ENCODE results near the gene SYNRG. TPM values are rescaled to one million over a fixed set of nuclear protein-coding genes. Genes with fewer than 3 reads are reported as not detected.

The SYNRG gene
- total and polyA plus RNA-seq, 4 donors = 6.5 to 20.5 (median 15.9) TPM

DNA sequence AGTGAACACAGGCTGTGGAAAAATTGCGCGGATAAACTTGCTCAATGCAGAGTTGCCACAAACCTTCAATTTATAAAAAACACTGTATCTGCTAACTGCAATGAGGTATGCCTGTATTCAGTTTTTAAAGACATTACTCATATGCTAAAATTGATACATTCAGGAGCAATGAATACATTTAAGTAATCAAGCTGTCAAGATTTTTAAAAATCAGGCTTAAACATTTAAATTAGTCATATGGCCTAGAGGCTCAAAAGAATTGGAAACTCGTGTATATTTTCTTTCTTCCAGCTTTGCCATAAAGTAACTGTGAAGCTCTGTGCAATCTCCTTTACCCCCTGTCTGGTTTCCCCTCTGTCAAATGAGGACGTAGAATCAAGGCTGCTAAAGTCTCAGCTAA, 4.1 kb downstream of the SYNRG start:
- H3K9ac ChIP-seq (ENCODE audit: low read depth in 1 of 2, low read length in 2 of 2) = no peak overlapping the region
- peaks cover 0 to 6% (median 3%) of the 10 kb centered on the region in 4 donors for H3K36me3 ChIP-seq (ENCODE audit: control insufficient read depth in 4 of 4, insufficient read depth in 3 of 4, low read depth in 1 of 4, low read length in 3 of 4)
- no peak for DNase-seq (ENCODE audit: low spot score)
- no peak for TF ChIP-seq RXRA (IDR thresholded peaks at IDR 0.05)
- no peak for TF ChIP-seq HNF4G (IDR thresholded peaks at IDR 0.05)
- no peak for TF ChIP-seq NR2F2 (IDR thresholded peaks at IDR 0.05)
- TF ChIP-seq SP1 (IDR thresholded peaks at IDR 0.05) = no peak
- TF ChIP-seq, protein P1, sequence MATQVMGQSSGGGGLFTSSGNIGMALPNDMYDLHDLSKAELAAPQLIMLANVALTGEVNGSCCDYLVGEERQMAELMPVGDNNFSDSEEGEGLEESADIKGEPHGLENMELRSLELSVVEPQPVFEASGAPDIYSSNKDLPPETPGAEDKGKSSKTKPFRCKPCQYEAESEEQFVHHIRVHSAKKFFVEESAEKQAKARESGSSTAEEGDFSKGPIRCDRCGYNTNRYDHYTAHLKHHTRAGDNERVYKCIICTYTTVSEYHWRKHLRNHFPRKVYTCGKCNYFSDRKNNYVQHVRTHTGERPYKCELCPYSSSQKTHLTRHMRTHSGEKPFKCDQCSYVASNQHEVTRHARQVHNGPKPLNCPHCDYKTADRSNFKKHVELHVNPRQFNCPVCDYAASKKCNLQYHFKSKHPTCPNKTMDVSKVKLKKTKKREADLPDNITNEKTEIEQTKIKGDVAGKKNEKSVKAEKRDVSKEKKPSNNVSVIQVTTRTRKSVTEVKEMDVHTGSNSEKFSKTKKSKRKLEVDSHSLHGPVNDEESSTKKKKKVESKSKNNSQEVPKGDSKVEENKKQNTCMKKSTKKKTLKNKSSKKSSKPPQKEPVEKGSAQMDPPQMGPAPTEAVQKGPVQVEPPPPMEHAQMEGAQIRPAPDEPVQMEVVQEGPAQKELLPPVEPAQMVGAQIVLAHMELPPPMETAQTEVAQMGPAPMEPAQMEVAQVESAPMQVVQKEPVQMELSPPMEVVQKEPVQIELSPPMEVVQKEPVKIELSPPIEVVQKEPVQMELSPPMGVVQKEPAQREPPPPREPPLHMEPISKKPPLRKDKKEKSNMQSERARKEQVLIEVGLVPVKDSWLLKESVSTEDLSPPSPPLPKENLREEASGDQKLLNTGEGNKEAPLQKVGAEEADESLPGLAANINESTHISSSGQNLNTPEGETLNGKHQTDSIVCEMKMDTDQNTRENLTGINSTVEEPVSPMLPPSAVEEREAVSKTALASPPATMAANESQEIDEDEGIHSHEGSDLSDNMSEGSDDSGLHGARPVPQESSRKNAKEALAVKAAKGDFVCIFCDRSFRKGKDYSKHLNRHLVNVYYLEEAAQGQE (IDR thresholded peaks at IDR 0.05) = no peak
- TF ChIP-seq HNF4A (conservative IDR thresholded peaks at IDR 0.05) = no peak
- TF ChIP-seq, protein P2, sequence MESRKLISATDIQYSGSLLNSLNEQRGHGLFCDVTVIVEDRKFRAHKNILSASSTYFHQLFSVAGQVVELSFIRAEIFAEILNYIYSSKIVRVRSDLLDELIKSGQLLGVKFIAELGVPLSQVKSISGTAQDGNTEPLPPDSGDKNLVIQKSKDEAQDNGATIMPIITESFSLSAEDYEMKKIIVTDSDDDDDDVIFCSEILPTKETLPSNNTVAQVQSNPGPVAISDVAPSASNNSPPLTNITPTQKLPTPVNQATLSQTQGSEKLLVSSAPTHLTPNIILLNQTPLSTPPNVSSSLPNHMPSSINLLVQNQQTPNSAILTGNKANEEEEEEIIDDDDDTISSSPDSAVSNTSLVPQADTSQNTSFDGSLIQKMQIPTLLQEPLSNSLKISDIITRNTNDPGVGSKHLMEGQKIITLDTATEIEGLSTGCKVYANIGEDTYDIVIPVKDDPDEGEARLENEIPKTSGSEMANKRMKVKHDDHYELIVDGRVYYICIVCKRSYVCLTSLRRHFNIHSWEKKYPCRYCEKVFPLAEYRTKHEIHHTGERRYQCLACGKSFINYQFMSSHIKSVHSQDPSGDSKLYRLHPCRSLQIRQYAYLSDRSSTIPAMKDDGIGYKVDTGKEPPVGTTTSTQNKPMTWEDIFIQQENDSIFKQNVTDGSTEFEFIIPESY (IDR thresholded peaks at IDR 0.05) = no peak
- TF ChIP-seq ATF3 (IDR thresholded peaks at IDR 0.05) = no peak
- TF ChIP-seq TAF1 (conservative IDR thresholded peaks at IDR 0.05) = no peak
- TF ChIP-seq RAD21 (IDR thresholded peaks at IDR 0.05) = no peak
- TF ChIP-seq FOXA2 (IDR thresholded peaks at IDR 0.05) = no peak
- no peak for TF ChIP-seq YY1 (IDR thresholded peaks at IDR 0.05)
- TF ChIP-seq EGR1 (IDR thresholded peaks at IDR 0.05; ENCODE audit: low read depth in 2 of 2) = no peak
- peaks cover 4 to 12% (median 7%) of the 10 kb centered on the region in 4 donors for H3K4me1 ChIP-seq (ENCODE audit: control insufficient read depth in 4 of 4, insufficient read depth in 4 of 4, low read length in 3 of 4)
- no peaks in the 10 kb centered on the region for H3K27me3 ChIP-seq (ENCODE audit: control insufficient read depth in 4 of 4, insufficient read depth in 4 of 4, low read length in 3 of 4)
- H3K27ac ChIP-seq (ENCODE audit: low read depth in 1 of 2, low read length in 2 of 2) = no peak overlapping the region
- 86% methylated on average over 4 of the region's 4 CpGs for WGBS
- H3K4me3 ChIP-seq (ENCODE audit: low read depth in 1 of 3, low read length in 3 of 3) = no peak overlapping the region
- H3K9me3 ChIP-seq (ENCODE audit: control insufficient read depth in 4 of 4, low read length in 3 of 4) = no peaks in the 10 kb centered on the region

- Histone ChIP-seq H3K27me3 (ENCODE audit: control insufficient read depth in 4 of 4, insufficient read depth in 4 of 4, low read length in 3 of 4) (no peaks in the 10 kb centered on the region), H3K4me1 (ENCODE audit: control insufficient read depth in 4 of 4, insufficient read depth in 4 of 4, low read length in 3 of 4) (peaks cover 3 to 12% (median 7%) of the 10 kb centered on the region in 4 donors), H3K4me3 (ENCODE audit: low read depth in 1 of 3, low read length in 3 of 3) (no peak overlapping the region), H3K9ac (ENCODE audit: low read depth in 1 of 2, low read length in 2 of 2) (no peak overlapping the region), H3K36me3 (ENCODE audit: control insufficient read depth in 4 of 4, insufficient read depth in 3 of 4, low read depth in 1 of 4, low read length in 3 of 4) (peaks cover 0 to 6% (median 3%) of the 10 kb centered on the region in 4 donors), H3K9me3 (ENCODE audit: control insufficient read depth in 4 of 4, low read length in 3 of 4) (no peaks in the 10 kb centered on the region), H3K27ac (ENCODE audit: low read depth in 1 of 2, low read length in 2 of 2) (no peak overlapping the region)
- TF ChIP-seq CTCF (IDR thresholded peaks at IDR 0.05; ENCODE audit: low read depth, low read length, missing input control) (no peak), FOXA2 (IDR thresholded peaks at IDR 0.05) (no peak), FOXA1 (IDR thresholded peaks at IDR 0.05) (no peak), SP1 (IDR thresholded peaks at IDR 0.05) (no peak), RAD21 (IDR thresholded peaks at IDR 0.05) (no peak), YY1 (IDR thresholded peaks at IDR 0.05) (no peak)
- TF ChIP-seq, protein P3, sequence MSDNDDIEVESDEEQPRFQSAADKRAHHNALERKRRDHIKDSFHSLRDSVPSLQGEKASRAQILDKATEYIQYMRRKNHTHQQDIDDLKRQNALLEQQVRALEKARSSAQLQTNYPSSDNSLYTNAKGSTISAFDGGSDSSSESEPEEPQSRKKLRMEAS (IDR thresholded peaks at IDR 0.05) = no peak
- TF ChIP-seq, protein P1 (IDR thresholded peaks at IDR 0.05) = no peak
- DNase-seq (ENCODE audit: low spot score) = no peak
- WGBS = 85% methylated on average over 6 of the region's 6 CpGs
These were observed 4.7 kb downstream of the SYNRG start for GRCh38 chr17:37604556-37604955.

Measured in liver (tissue), 9 donors.